NCI-H446 treated with DMSO at 0.1 percent for 48 hours (cell line): ENCODE results near the gene CADPS2.
"Not testable (repeated sequence)": the region's sequence is repeated elsewhere in the genome, so short reads cannot be mapped to it uniquely, and the experiment has no call there.

Experiments
- DNase-seq: peaks from one replicate; lab custom pipeline; 2025; lab: John Stamatoyannopoulos, UW

CADPS2 gene

DNA sequence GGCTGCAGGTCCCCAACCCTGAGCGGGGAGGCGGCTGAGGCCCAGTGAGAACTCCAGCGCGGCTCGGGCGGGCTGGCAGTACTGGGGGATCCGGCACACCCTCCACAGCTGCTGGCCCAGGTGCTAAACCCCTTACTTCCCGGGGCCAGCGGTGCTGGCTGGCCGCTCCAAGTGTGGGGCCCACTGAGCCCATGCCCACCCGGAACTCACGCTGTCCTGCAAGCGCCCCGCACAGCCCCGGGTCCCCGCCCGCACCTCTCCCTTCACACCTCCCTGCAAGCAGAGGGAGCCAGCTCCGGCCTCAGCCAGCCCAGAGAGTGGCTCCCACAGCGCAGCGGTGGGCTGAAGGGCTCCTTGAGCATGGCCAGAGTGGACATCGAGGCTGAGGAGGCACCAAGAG is 212.3 kb downstream of the CADPS2 start:
- no peak for DNase-seq

DNA sequence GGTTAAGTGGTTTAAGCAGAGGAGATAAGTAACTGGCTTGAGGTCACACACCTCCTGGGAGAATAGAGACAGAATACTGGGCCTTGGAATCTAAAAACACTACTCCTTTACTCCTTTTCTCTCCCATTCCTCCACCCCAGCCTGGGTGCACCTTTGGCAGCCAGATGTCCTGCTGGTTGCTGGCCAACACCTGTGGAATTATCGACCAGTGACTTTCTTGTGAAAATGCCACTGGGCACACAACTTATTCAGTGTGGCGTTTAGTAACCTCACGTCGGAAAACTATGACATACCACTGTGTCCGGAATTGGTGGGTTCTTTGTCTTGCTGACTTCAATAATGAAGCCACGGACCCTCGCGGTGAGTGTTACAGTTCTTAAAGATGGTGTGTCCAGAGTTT is 213.7 kb downstream of the CADPS2 start:
- no peak for DNase-seq

DNA sequence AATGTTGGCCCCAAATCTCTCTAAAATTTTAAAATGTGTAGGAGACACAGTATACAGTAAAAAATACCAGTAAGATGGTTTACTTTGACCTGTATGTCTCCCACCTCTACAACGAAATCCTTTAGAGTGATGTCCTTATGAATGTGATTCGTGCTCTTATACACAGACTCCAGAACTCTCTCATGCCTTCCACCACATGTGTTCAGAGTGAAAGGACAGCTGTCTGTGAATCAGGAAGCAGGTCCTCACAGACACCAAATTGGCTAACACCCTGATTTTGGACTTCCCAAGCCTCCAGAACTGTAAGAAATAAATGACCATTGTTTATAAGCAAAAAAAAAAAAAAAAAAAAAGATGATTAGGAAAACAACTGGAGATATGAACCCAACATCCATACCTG is 222.5 kb downstream of the CADPS2 start:
- DNase-seq: no peak

DNA sequence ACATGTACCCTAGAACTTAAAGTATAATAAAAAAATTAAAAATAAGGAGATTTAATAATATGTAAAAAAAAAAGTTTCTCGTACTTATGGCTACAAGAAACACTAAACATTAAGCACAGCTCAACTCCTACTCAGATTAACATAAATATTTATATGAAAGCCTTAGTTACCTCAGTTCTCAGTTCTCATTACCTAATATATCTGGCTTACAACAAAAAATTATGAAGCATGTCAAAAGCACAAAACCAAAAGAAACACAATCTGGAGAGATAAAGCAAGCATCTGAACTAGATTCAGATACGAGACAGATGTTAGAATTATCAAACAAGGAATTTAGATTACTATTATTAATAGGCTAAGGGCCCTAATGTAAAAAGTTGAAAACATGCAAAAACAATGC is 227.4 kb downstream of the CADPS2 start:
- no peak for DNase-seq

DNA sequence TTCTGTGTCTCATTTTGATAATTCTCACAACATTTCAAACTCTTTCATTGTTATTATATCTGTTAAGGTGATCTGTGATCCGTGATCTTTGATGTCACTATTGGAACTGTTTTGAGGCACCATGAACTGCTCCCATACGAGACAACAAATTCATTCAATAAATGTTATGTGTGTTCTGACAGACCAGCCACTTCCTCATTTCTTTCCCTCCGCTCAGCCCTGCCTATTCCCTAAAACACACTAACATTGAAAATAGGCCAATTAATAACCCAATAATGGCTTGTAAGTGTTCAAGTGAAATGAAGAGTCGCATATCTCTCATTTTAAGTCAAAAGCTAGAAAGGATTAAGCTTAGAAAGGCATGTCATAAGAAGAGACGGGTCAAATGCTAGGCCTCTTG is 232.6 kb downstream of the CADPS2 start:
- DNase-seq: no peak

DNA sequence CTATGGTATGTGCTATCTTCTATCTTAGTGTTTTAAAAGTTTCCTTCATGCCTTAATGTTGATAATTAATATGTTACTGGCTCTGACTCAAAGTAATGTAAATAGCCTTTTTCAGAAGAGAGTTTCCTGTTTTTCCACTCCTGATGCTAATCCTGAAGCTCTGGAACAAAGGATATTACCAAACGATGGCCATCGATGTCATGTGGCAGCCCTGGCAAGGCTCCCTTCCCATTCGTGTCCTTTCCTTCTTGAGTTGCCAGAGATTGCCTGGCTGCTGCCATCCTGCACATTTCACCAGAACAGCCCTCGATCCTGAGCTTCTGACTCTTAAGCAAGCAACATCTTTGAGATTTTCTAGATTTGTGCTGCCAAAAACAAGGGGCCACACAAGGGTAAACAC is 233.4 kb downstream of the CADPS2 start:
- no peak for DNase-seq

DNA sequence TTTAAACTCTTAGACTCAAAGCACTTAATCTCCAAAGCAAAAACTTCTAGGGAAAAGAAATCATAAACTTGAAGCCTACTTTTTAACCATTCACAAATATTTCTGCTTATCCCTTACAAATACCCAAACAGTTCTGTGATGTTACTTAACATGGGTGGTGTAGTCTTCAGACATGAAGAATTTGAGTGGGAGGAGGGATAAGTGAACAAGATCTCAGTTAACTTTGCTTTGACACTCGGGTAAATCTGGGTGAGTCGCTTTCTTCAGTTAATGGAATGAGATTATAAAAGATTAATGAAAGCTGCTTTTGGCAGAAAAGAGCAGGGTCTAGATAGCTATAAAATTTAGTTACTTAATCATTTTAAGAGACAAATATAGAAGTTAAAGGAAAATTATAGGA is 234.8 kb downstream of the CADPS2 start:
- DNase-seq: no peak

DNA sequence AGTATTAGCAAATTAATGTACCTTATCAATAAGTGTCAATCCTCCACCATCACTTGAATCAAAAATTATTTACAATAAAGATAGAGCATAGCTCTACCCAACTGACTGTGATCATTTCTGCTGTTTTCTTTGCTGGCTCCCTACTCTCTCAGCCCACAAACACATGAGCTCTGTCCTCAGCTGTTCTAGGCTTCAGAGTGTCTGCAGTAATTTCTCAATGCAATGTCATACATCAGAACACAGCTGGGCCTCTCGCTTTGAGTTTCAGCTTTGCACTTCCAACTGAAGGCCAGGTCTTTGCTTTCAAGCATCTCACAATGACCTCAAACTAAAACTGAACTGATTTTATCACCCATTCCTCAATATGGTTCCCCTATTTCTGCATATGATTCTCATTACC is 243.0 kb downstream of the CADPS2 start:
- no peak for DNase-seq

DNA sequence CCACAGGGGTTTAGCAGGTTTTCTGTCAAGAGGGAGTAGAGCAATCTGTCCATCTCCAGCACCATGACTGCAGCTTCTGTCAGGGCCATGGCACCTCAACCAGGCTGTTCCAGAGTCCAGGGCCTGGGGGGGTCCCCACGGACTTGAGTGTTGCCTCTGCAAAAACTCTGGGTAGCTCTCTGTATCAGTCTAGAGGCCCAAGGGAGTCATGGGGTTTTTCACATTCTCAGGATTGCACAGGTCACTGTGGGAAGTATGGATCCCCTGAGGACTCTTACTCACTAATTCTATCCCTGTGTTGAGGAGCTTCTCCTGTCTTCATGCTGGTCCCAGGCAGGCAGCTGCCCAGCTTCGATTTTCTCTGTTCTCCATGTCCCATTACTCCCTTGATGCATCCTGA is 247.8 kb downstream of the CADPS2 start:
- no peak for DNase-seq

DNA sequence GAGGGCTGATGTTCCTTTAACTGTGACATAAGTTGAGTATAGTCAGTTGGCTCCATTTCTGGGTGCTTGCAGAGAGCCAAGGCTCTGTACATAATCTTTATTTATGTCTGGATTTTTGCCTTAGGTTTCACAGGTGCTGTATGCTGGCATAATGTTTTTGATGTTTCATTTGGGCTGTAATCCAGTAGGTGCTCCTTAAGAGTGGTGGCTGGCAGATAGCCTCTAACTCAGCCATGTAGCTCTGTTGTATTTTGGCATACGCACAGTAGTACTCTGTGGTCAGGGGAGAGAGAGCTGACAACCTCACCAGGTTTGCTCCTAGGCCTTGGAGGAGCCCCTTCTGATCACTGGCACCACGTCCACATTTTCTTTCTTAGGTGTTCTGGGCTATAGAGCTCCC is 248.5 kb downstream of the CADPS2 start:
- no peak for DNase-seq

DNA sequence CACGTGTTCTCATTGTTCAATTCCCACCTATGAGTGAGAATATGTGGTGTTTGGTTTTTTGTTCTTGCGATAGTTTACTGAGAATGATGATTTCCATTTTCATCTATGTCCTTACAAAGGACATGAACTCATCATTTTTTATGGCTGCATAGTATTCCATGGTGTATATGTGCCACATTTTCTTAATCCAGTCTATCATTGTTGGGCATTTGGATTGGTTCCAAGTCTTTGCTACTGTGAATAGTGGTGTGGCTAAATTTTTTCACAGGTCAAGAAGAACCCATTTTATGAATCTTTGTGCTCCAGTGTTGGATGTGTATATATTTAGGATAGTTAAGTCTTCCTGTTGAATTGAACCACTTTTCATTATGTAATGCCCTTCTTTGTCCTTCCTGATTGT is 250.8 kb downstream of the CADPS2 start:
- not testable (repeated sequence) for DNase-seq

DNA sequence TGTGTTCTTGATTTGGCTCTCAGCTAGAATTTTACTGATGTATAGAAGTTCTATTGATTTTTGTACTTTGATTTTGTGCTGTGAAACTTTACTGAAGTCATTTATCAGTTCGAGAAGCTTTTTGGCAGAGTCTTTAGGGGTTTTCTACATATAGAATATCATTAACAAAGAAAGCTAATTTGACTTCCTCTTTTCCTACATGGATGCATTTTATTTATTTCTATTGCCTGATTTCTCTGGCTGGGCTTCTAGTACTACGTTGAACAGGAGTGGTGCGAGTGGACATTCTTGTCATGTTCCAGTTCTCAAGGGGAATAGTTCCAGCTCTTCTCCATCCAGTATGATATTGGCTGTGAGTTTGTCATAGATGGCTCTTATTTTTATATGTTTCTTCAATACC is 252.8 kb downstream of the CADPS2 start:
- no peak for DNase-seq

DNA sequence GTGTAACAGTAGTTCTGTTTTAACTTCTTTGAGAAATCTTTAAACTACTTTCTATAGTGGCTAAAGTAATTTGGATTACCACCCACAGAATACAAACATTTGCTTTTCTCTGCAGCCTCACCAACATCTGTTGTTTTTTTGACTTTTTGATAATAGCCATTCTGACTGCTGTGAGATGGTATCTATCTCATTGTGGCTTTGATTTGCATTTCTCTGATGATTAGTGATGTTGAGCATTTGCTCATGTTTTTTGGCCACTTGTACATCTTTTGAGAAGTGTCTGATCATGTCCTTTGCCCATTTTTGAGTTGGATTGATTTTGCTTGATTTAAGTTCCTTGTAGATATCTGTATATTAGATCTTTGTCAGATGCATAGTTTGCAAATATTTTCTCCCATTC is 254.0 kb downstream of the CADPS2 start:
- no peak for DNase-seq

DNA sequence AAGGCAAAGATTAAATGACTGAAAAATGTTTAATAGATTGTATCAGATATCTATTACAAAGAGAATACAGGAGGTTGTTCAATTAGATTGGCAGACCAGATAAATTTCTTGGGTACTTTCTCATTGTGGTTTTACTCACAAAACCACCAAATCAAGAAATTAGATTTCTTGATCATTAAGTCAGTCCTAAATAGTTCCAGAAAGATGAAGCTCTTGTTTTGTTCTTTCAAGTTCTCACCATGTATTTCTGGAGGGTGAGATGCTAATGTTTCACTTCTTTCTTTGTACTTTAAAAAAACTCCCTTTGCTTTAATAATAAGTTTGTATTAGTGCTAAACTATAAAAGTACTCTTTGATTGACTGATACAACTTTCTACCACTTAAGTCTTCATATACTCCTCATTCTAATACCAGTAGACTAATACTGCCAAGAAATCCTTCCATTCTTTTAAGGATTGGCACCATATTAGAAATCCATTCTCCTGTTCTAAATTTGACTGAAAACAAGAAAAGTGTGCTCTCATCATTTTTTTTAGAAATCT is 256.8 kb downstream of the CADPS2 start:
- DNase-seq: no peak

DNA sequence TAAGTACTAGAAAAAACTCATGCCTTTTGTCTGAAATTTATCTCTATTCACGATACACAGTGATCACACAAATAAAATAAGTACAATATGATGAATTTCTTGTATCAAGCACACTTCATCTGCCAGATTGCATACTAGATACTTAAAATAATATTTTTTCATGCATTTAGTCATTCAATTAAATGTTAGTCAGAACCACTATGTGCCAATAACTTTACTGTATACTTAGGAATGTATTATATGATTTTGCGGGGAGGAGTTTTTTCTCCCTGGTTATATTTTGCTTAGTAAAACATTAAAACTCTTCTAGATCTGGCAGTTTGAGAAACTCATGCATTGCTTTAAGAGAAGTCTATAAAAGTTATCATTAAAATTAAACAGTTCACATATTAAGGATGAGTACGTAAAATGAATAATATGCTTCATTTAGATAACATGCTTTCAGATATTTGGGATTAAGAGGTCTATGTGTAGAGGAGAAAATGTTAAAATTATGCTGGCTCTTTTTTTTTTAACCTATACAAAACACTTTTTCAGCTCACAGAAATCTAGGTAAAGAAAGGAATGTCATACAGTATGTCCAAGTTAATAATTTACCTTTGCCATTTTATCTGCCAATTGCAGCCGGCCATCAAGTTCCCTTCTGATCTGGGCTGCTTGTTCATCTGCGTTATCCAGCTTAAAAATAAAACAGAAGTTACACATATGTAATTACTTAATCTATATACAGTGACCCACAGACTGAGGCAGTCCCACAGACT is 257.4 kb downstream of the CADPS2 start:
- DNase-seq: no peak

DNA sequence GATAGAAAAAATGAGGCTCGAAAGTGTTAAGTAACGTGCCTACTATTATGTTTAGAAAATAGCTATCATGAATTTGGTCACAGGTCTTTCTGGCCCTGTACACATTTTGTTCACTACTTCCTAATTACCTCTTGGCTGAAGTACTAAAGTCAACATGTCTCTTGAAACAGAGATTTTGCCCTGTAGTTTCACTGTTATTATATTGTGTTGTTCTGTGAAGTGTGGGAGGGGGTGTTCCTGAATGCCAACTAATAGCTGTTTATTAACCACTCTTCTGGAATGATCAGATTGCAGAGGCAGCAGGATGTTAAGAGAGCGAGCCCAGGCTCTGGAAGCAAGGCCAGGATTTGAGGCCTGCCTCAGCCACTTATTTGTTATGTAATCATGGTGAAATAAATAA is 259.5 kb downstream of the CADPS2 start:
- no peak for DNase-seq

DNA sequence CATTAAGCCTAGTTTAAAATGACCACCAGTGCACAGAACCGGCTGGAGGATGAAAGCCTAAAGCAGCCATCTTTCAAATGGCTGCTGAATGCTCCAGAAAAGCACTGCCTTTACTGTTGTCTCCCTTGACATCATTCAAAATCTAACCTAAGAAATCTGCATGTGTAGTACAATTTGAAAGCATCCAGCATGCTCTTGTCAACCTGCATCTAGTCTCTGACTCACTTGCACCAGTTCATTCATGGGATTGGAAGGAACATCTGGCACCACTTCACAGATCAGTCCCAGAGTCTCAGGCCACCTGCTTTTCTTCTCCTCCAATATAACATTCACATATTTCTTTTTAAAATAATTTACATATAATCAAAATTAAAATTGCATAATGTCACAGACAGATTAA is 263.6 kb downstream of the CADPS2 start:
- DNase-seq: no peak

DNA sequence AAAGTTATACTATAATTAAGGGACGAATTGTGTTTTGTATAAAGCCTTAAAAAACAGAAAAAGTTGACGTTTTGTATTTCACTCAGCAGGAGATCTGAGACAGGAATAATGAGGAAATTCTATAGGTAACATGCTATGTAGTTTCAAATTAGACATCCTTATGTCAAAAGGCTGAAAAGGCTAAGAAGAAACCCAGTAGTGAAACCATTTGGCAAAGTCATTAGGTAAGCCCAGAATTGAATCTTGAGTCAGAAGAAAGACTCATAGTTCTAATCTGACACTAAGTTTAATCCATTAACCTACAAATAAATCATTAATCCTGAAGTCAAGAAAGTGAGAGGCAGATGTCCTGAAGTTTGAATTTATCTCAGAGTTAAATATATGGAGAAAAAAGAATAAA is 266.6 kb downstream of the CADPS2 start:
- DNase-seq: no peak

DNA sequence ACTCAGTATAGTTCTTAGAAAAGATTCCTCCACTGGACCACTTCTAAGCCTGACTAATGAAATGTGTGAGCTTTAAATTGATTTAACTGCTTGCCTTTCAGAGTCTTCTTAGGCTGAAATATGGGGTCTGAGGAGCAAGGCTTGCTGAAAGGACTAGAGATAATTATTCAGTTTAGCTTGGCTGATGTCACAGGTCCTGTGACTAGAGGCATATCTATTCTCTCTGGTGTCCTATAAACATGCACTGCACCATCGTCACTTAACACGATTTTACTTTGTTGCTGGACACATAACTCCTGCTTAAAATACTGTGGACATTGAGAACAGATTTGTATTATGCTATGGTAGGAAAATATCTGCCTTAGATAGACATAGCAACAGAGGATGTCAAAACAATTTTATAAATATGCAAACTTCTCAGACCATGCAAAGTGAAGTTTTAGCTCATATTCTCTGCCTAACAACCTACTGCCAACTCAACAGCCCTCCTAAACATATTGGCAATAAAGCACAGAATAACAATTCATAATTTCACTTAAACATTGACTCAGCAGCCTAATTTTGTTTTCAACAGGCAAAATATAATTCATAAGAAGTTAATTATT is 267.6 kb downstream of the CADPS2 start:
- DNase-seq: no peak

DNA sequence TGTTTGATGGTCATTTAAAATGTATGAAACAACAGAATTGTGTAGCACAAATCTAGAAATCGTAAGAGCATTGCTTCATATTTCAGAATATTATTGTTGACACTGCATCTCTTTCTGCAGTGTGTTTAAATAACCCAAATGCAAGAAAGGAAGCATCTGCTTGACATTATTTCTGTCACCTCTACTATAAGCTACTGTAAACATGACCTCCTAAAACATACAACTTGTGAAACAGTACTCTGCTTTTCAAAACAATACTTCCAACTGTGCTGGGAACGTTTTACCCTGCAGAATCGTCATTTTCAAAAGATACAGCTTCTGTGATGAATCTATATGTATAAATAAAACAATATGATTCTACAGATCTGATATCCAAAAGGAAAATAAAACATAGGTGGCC is 269.3 kb downstream of the CADPS2 start:
- no peak for DNase-seq

DNA sequence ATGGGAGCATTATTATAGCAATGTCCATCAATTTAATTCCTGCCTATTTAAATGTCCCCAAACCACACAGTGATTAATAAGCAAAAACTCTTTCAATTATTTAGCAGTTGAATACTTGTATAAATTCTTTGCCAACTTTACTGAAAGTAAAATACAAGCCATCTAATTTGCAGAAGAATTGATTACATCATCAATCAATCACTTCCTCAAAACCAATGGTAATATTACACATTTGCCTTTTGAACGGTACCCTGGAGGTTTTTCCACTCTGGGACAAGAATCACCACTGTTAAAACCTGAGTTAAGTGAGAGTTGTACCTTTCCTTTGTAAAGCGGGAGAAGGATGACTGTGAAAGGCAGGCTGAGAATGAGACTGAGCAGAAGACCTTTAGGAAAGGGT is 280.3 kb downstream of the CADPS2 start:
- no peak for DNase-seq

DNA sequence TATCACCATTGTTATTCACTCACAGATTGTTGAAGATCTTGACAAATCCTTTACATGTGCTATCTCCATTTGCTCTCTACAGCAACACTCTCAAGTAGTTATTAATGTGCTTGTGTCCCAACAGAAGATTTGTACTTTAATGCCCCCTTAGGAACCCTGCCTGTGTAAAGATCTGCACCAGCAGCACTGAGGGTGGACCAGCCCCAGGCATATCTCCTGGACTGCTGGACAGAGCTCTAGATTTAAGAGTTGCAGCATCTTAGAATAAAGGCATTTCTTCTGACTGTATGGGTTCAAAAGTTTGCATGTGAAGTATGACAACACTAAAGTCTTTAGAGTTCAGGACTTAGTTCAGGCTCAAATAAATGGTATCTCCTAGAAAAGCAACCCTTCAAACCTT is 282.0 kb downstream of the CADPS2 start:
- no peak for DNase-seq

DNA sequence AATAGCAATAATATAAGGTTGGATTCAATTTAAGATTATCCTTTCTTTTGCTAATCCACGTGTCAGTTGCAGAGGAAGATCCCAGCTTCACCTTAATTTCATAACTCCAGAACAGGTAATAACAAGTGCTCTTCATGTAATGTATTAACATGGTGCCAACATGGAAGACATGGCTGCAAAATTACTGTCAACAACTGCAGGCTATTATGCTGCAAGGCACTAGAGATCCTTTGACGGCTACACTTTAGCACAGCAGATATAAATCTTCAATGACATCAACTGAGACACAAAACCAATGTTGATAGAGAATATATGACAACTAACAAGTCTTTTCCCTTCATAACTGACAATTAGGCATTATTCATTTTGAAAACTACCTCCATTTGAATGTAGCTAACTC is 283.5 kb downstream of the CADPS2 start:
- DNase-seq: no peak

DNA sequence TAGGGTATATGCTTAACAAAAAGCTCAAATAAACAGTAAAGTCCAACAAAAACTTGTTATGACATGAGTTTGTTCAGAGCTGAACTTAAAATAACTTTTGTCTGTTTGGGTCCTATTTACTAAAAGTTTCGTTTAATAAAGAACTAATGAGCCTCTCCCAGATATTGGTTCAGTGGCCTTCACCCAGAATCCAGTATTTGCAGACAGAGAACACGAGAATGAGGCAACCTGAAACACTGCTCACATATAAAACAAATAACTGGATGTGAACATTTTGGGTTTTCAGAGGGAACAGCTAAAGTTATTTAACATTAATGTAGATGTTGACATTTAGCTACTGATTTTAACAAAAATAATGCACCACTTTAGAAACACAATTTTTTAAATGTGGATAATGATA is 285.6 kb downstream of the CADPS2 start:
- no peak for DNase-seq
